NCI-H510A (cell line): Measurements from ENCODE around the gene BEST2.
A peak's percentile ranks its signal among the peaks of the same experiment; 100 is the strongest.
"Not testable (repeated sequence)": the region's sequence is repeated elsewhere in the genome, so short reads cannot be mapped to it uniquely, and the experiment has no call there.

Source experiments
- DNase-seq: peaks from one replicate; lab custom pipeline; 2025; lab: John Stamatoyannopoulos, UW

Gene BEST2

GRCh38 chr19:12751635-12752034 is at the start of gene BEST2:
TSS of gene BEST2 (plus strand) at chr19:12751791. CDS start at chr19:12752593, 802 bp downstream.
- DNase-seq, result no peak

DNA sequence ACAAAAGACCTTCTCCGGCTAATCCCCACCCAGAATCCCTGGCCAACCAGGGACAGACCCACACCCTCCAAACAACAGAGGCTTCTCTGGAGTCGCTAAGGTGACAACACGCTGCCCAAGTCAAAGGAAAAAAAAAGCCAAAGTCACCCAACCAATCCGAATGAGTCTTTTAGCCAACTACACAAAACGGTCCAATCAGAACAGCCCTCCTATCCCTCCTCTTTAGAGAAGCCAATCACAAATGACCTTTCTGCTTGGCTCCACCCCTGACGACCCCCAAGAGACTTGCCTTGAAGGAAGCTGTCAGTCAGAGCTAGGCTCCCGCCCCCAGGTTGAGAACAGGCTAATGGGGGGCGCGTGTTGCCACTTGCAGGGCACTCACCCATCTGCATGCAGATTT is 48.5 kb upstream of the BEST2 start:
- DNase-seq, result no peak

DNA sequence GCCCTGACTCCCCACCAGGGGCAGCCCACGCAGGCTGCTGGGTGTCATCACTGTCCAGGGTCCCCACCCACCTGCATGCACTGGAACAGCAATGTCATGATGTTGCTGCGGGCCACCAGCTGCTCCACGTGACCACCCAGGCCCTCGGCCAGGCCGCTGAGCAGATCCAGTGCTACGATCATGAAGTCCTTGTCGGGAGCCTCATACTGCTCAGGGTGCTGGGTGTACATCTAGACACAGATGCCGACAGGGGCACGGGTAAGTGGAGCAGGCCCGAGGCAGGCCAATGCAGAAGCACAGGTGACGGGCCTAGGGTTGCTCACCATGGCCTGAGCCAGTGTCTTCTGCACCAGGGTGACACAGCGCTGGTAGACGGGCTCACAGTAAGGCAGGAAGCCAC is 46.4 kb upstream of the BEST2 start:
- DNase-seq, result no peak

GRCh38 chr19:12705654-12706331 is 45.8 kb upstream of the BEST2 start:
- no peak for DNase-seq

DNA sequence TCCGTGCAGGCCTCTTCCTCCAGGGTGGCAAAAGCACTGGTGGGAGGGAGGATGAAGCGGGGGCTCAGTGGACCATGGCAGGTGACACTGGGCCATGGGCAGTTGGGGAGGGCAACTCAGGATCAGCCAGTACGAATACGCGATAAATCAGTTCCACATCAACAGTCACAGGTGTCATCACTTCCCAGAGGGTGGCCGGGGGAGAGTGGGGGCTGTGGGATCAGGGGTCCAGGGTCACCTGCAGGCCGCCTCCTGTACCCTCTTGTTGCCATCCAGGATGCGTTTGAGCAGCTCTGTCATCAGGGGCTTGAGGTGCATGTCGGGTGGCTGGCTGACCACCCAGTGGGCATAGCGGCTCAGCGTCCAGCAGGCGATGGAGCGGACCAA is 45.3 kb upstream of the BEST2 start:
- DNase-seq, result no peak

DNA sequence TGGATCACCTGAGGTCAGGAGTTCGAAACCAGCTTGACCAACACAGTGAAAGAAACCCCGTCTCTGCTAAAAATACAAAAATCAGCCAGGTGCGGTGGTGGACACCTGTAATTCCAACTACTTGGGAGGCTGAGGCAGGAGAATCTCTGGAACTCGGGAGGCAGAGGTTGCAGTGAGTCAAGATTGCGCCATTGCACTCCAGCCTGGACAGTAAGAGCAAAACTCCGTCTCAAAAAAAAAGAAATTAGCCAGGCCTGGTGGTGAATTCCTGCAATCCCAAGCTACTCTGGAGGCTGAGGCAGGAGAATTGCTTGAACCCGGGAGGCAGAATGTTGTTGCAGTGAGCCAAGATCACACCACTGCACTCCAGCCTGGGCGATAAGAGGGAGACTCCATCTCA is 43.0 kb upstream of the BEST2 start:
- no peak for DNase-seq

- no peak for DNase-seq
Observed at GRCh38 chr19:12711187-12711586, 40.4 kb upstream of the BEST2 start.

DNA sequence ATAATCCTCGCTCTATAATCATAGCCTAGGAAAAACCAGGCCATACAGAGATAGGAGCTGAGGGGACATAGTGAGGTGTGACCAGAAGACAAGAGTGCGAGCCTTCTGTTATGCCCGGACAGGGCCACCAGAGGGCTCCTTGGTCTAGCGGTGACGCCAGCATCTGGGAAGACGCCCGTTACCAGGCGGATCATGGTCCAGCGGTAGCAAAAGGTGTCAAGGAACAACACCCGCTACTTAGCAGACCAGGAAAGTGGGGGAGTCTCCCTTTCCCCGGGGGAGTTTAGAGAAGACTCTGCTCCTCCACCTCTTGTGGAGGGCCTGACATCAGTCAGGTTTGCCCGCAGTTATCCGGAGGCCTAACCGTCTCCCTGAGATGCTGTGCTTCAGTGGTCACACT is 39.5 kb upstream of the BEST2 start:
- DNase-seq, result not testable (repeated sequence)

GRCh38 chr19:12713304-12713703 is 38.3 kb upstream of the BEST2 start:
- DNase-seq, result not testable (repeated sequence)

GRCh38 chr19:12715102-12715501 is 36.5 kb upstream of the BEST2 start:
- no peak for DNase-seq

DNA sequence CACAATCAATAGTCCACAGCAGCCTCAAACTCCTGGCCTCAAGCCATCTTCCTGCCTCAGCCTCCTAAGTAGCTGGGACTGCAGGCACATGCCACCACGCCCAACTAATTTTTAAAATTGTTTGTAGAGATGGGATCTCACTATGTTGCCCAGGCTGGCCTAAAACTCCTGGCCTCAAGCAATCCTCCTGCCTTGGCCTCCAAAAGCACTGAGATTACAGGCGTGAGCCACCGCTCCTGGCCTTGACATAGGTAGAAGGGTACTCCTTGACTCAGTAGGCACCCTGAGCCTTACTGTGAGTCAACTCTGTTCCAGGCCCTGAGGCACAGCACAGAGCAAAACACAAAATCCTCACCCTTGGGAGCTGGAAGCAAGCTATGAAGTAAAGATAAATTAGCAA is 35.7 kb upstream of the BEST2 start:
- no peak for DNase-seq

DNA sequence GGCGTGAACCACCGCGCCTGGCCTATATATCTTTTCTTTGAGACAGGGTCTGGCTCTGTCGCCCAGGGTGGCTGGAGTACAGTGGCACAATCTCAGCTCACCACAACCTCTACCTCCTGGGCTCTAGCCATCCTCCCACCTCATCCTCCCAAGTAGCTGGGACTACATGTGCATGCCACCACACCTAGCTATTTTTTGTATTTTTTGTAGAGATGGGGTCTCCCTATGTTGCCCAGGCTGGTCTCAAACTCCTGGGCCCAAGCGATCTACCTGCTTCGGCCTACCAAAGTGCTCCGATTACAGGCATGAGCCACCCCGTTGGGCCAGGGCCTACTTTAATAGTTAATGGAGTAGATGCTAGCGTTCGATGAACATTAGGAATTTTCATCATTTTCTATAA is 31.3 kb upstream of the BEST2 start:
- no peak for DNase-seq

DNA sequence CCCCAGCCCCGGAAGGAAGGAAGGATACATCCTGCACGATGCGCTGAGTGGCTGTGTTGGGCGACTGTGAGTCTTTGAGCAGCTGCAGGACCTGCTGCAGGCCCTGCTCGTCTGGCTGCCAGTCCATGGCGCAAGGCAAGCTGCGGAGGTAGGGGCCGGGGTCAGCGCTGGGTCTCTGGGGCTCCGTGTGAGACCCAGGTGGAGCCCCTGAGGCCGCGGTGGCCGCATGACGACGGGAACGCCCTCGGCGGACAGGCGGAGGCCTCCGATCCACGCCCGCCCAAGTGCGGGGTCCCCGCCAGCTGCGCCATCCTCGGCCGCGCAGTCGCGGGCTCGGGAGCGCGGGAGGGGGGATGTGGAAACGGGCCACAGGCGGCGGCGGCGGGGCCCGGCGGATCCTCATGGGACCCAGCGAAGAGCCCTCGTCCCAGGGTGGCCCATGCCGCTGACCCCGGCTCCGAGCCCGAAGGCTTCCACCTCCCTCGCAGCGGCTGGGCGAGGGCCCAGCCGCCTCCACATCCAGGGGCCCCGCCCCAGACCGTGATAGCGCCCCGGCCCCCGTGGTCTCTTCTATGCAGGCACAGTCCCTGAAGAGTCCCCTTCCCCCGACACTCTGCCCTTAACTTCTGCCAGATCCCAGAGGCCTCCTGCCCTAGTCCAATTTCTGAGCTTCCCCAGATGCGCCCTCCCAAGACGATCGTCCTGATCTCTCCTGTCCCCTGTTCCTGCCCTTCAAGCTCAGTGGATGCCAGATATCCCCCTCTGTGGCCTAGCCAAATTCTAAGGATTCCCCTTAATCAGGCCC is 30.5 kb upstream of the BEST2 start:
- no peak for DNase-seq

DNA sequence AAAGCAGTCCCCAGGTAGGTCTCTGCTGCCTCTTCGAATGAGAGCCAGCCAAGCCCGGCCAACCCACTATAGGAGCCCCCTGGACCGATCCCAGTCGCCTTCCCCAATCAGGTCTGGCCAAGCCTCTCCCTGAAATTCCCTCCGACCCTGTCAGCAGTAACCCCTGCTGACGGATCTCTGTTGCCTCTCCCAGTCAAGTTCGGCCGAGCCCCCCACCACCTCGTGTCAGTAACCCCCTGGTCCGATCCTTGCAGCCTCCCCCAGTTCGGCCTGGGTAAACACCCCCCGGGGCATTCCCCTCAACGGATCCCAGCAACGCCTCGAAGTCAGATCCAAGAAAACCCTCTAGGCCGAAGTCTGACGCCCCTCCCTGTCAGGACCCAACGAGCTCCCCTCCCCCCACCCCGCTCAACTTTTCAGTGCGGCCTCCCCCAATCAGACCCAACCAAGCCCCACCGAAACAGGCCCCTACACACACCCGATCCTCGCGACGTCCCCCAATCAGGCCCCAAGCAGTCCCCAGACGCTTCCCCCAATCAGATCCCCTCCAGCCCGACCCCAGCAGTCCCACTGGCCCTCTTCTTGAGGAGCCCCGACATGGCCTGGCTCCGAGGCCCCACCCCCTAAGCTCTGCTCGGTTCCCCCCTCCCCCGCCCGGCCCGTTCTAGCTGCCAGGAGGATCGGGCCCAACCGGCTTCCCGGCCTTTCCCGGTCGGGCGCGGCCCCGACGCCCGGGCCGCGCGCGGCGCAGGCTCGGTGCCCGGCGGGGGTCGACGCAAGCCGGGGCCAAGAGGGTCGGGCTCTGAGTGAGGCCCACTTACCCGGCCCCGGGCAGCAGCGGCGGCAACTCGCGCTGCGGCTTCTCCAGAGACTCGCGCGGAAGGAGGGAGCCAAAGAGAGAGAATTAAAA is 29.7 kb upstream of the BEST2 start:
- DNase-seq, result peak; percentile 49

DNA sequence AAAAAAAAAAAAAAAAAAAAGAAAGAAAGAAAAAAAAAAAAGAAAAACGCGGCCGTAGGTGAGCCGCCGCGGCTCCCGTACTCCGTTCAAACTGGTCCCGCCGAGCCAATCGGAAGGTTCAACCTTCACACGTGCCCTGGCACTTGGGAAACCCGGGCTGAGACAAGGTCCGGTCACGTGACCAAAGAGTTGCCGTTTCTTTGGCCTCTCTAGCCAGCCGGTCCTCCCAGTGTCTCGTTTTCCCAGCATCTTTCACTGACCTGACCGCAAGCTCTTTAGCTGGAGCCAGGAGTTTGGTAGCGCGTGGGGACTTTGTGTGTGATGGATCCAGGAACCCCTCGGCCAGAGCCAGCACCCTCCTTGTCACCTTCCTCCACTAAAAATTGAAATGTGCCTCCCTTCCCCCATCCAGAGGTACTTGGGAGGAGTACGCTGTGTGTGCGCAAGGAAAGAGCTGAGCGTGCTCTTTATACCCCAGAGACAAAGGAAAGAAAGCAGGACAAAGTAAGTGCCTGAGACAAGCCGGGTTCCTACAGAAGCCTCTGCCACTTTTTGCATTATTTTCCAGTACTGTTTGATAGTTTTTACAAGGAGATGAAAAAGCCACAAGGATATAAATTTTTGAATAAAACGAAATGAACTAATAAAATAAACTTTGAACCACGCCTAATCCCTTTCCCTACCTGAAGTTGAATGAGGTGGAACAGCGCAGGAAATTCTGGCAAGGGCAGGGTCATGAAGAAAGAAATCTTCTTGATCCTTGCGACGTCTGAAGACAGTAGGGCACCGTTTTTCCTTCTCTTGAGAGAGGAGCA is 28.8 kb upstream of the BEST2 start:
- peak; percentile 99 for DNase-seq

- no peak for DNase-seq
Observed at GRCh38 chr19:12723381-12723640, 28.3 kb upstream of the BEST2 start.

DNA sequence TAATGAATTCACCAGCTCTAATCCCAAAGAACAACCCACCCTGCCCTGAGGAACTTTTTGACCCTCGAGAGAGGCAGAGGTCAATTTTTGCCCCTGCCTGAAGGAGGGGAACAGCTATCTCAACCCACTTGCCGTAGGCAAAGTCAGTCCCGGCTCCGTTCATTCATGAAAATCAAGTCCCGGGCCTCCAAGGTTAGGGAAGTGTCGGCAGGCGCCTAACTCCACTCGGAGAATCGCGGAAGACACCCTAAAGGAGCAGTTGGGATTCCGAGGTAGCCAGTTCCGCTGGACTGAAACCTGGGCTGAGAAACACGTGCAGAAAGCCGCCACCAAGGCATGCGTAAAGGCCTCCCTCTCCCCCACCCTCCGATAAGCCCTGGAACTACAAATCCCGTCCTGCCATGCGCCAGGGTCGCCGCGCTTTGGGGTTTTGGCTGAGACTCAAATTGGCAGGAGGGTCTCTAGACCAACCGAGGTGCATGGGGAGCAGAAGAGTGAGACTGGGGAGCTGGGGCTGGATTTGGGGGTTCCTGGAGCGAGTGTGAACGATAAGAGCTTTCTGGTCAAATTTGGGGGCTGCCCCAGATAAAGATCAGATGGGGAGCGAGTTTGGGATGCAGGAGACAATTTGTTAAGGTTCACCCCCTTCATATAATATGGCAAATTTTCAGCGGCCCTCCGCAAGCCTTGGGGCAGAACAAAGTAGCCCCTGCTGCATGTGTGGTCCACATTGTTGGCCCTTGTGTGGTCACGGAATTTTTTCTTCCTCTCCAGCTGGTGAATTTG is 27.8 kb upstream of the BEST2 start, which contains the start of gene TNPO2:
TSS of gene TNPO2 (minus strand) at position 292 of the 786 bp plus-strand sequence. CDS start 2,955 bp downstream, outside the sequence.
- DNase-seq, result no peak

GRCh38 chr19:12725612-12726011 is 26.0 kb upstream of the BEST2 start:
- DNase-seq, result not testable (repeated sequence)

DNA sequence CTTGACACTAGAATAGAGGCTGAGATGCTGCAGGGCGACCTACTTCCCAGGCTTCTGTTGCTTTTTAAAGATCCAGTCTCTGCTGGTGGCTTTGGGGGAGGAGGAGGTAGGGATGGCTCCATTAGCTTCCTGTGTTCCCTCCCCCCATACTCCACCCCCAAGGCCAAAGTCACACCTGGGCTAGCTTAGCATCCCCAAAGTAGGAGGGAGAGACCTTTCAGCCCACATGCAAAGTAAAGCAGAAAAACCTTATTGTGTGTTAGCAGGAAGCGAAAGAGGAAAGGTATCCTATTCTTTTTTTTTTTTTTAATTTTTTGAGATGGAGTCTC is 24.6 kb upstream of the BEST2 start:
- no peak for DNase-seq

DNA sequence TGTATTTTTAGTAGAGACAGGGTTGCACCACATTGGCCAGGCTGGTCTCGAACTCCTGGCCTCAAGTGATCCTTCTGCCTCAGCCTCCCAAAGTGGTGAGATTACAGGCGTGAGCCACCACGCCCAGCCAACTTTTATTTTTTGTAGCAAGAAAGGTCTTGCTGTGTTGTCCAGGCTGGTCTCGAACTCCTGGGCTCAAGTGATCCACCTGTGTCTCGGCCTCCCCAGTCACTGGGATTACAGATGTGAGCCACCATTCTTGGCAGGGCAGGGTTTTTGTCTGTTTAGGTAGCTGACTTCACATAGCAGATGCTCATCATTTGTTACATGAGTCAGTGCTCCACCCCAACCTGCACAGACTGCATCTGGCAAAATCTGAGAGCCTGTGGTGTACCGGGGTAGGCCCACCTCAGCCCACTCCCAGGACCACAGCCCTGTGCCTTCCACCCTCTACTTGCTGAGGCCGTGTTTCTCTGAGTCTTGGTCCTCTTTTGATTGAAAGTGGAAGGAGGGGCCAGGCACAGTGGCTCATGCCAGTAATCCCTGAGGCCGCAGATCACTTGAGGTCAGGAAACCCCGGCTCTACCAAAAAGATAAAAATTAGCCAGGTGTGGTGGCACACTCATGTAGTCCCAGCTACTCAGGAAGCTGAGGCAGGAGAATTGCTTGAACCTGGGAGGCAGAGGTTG is 23.7 kb upstream of the BEST2 start:
- DNase-seq, result no peak

DNA sequence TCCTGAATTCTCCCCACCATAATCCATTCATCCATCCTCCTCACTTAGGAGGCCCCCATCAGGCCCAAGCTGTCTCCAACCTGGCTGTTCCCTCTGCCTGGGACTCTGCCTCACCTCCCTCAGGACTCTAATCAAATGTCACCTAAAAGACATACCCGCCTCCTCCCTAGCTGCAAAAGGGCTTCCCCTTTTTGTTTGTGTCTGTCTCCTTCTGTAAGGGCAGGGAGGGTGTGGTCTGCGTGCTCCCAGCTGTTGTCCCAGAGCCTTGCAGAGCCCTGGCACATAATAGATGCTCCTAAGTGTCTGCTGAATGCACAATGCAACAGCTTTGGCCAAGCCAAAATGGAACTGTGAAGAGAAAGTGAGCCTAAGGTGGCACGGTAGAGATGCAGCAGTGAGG is 21.5 kb upstream of the BEST2 start:
- DNase-seq, result no peak
